Naive B cell (primary cell): ENCODE results near the gene DAGLA. TPM values are rescaled to one million over a fixed set of nuclear protein-coding genes. Genes with fewer than 3 reads are reported as not detected.
"Not testable (repeated sequence)": the region's sequence is repeated elsewhere in the genome, so short reads cannot be mapped to it uniquely, and the experiment has no call there.

Experiments
- ATAC-seq, 2 donors: fragments of 150-1000 bp; cut with Tn5 transposase; 2 replicates each; pipeline ENCODE4 v1.10.0; 2021; ENCODE audit warnings: low read depth in 2 of 2, mild to moderate bottlenecking in 2 of 2, moderate library complexity in 2 of 2
- DNase-seq: peaks from one replicate; pipeline ENCODE4 v3.0.0; 2022
- H3K27ac Mint-ChIP-seq, 6 donors: one replicate each; pipeline ENCODE4 v1.8.0; 2020 to 2022; ENCODE audit warnings: mild to moderate bottlenecking in 6 of 6, mixed read lengths in 6 of 6, moderate library complexity in 5 of 6, inconsistent platforms in 2 of 6
- H3K27me3 Mint-ChIP-seq, 3 donors: one replicate each; pipeline ENCODE4 v1.8.0; 2021 to 2022; ENCODE audit warnings: mixed read lengths in 3 of 3, mild to moderate bottlenecking in 1 of 3
- H3K36me3 Mint-ChIP-seq, 2 donors: one replicate each; pipeline ENCODE4 v1.8.0; 2020 to 2022; ENCODE audit warnings: mixed read lengths in 2 of 2, inconsistent platforms in 1 of 2, mild to moderate bottlenecking in 1 of 2
- H3K4me1 Mint-ChIP-seq, 3 donors: one replicate each; pipeline ENCODE4 v1.8.0; 2020 to 2022; ENCODE audit warnings: mixed read lengths in 3 of 3, inconsistent platforms in 1 of 3, mild to moderate bottlenecking in 1 of 3, moderate library complexity in 1 of 3
- H3K4me3 Mint-ChIP-seq, 8 donors: one replicate each; pipeline ENCODE4 v1.8.0; 2020 to 2022; ENCODE audit warnings: mild to moderate bottlenecking in 8 of 8, mixed read lengths in 8 of 8, moderate library complexity in 8 of 8, inconsistent platforms in 2 of 8
- H3K9me3 Mint-ChIP-seq, 7 donors: one replicate each; pipeline ENCODE4 v1.8.0; 2020 to 2022; ENCODE audit warnings: mixed read lengths in 7 of 7, mild to moderate bottlenecking in 5 of 7, inconsistent platforms in 2 of 7, moderate library complexity in 1 of 7
- polyA plus RNA-seq, 6 donors: library from polyadenylated mRNA; unstranded; fragments of 300-500 nt; fragmentation: Illumina TruSeq; gene quantifications; one replicate each; pipeline ENCODE4 v1.2.3, GENCODE V29; 2021; ENCODE audit warnings: low read depth in 6 of 6

The DAGLA gene
- polyA plus RNA-seq, 6 donors from 2014 or later: not detected

- H3K9me3 Mint-ChIP-seq, H3K4me1 Mint-ChIP-seq, H3K4me3 Mint-ChIP-seq, ATAC-seq, H3K27ac Mint-ChIP-seq, H3K36me3 Mint-ChIP-seq, DNase-seq: not testable (repeated sequence)
- H3K27me3 Mint-ChIP-seq: peaks cover 16 to 48% (median 34%) of the 10 kb centered on the region in 3 donors
Observed at GRCh38 chr11:61655266-61656159, 24.7 kb upstream of the DAGLA start.

DNA sequence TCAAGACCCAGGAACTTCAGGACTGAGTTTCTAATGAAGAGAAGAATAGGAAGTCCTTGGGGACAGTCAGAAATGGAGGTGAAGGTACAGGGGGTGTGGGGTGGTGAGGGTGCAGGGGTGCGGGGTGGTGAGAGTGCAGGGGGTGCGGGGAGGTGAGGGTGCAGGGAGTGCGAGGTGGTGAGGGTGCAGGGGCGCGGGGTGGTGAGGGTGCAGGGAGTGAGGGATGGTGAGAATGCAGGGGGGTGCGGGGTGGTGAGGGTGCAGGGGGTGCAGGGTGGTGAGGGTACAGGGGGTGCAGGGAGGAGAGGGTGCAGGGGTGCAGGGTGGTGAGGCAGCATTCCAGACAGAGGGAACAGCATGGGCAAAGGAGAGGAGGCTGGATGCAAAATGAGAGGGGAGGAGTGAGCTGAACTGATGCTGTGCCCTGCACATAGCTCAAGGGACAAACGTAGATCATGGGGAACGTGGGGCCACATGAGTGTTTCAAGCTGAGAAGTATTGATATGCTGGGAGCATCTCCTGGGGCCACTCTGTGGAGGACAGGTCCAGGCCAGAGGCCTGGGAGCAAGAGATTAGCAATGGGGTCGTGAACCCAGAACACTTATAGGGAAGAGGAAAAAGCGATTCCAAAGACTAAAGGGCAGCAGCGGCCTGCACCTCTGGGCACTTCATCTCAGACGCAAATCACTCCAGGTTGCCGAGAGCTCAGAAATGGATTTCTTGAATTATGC, 23.7 kb upstream of the DAGLA start:
- no peak for DNase-seq
- ATAC-seq: no peak
- Mint-ChIP-seq H3K4me3 (no peak overlapping the region), H3K36me3 (no peaks in the 10 kb centered on the region), H3K9me3 (no peaks in the 10 kb centered on the region), H3K27ac (peak overlapping the region in 1 of 6 donors; percentile 33), H3K4me1 (peaks cover 0 to 2% (median 0%) of the 10 kb centered on the region in 3 donors), H3K27me3 (peaks cover 16 to 46% (median 34%) of the 10 kb centered on the region in 3 donors)

- Mint-ChIP-seq H3K9me3 (no peaks in the 10 kb centered on the region), H3K27me3 (peaks cover 14 to 38% (median 34%) of the 10 kb centered on the region in 3 donors), H3K4me3 (no peak overlapping the region), H3K4me1 (peaks cover 0 to 2% (median 0%) of the 10 kb centered on the region in 3 donors), H3K36me3 (no peaks in the 10 kb centered on the region), H3K27ac (no peak overlapping the region)
- DNase-seq: no peak
- no peak for ATAC-seq
Observed at GRCh38 chr11:61657566-61658290, 22.5 kb upstream of the DAGLA start.

GRCh38 chr11:61659413-61660196, 20.6 kb upstream of the DAGLA start:
- no peak for DNase-seq
- no peaks in the 10 kb centered on the region for H3K36me3 Mint-ChIP-seq
- H3K27me3 Mint-ChIP-seq: peaks cover 7 to 23% (median 17%) of the 10 kb centered on the region in 3 donors
- no peaks in the 10 kb centered on the region for H3K4me1 Mint-ChIP-seq
- no peak overlapping the region for H3K27ac Mint-ChIP-seq
- H3K4me3 Mint-ChIP-seq: no peak overlapping the region
- no peaks in the 10 kb centered on the region for H3K9me3 Mint-ChIP-seq
- ATAC-seq: no peak

- DNase-seq: not testable (repeated sequence)
Observed at GRCh38 chr11:61660997-61661396, 19.2 kb upstream of the DAGLA start.

DNA sequence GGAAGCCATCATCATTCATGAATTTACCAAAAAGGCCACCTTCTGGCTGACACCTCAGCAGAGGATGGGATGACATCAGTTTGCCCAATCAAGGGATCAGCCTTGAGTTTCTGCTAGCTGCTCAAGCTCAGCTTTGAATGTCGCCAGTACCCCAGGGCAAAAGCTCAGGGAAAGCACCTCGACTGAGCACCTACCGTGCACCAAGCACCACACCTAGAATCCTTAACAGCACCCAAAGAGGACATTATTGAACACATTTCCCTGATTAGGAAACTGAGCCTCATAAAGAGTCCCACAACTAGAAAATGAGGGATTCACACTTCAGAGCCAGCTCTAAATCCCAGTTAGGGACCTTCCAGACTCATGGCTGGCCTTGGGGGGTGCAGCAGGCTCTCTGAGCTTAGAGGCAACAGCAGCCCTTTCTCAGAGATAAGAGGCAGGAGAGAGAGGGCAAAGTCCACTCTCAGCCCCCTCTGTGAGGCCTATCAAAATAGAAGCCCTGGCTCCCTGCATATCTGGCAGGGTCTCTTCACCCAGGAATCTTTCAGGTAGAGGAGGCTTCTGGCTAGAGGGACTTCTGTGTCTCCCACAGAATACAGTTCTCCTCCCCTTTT, 13.4 kb upstream of the DAGLA start:
- ATAC-seq (no peak), DNase-seq (no peak)
- Mint-ChIP-seq H3K27me3 (peaks cover 11 to 24% (median 12%) of the 10 kb centered on the region in 3 donors), H3K9me3 (peaks cover 0 to 4% (median 0%) of the 10 kb centered on the region in 7 donors), H3K36me3 (no peaks in the 10 kb centered on the region), H3K27ac (peak overlapping the region in 2 of 6 donors; percentile 75 to 83), H3K4me1 (no peaks in the 10 kb centered on the region), H3K4me3 (no peak overlapping the region)

More at GRCh38 chr11:61660997-61661396, 19.2 kb upstream of the DAGLA start:
- peak overlapping the region in 1 of 6 donors; percentile 32 for H3K27ac Mint-ChIP-seq
- not testable (repeated sequence) for H3K9me3 Mint-ChIP-seq, H3K4me1 Mint-ChIP-seq, H3K4me3 Mint-ChIP-seq, ATAC-seq, H3K36me3 Mint-ChIP-seq
- H3K27me3 Mint-ChIP-seq: peaks cover 4 to 15% (median 10%) of the 10 kb centered on the region in 3 donors

GRCh38 chr11:61667684-61668305, 12.4 kb upstream of the DAGLA start:
- ATAC-seq (no peak), DNase-seq (no peak)
- H3K27me3 Mint-ChIP-seq: peaks cover 12 to 24% (median 12%) of the 10 kb centered on the region in 3 donors
- H3K9me3 Mint-ChIP-seq: peaks cover 0 to 4% (median 0%) of the 10 kb centered on the region in 7 donors
- H3K27ac Mint-ChIP-seq: no peak overlapping the region
- no peaks in the 10 kb centered on the region for H3K4me1 Mint-ChIP-seq
- no peak overlapping the region for H3K4me3 Mint-ChIP-seq
- H3K36me3 Mint-ChIP-seq: no peaks in the 10 kb centered on the region

GRCh38 chr11:61669417-61669816, 10.8 kb upstream of the DAGLA start:
- Mint-ChIP-seq H3K4me3 (no peak overlapping the region), H3K27me3 (peaks cover 17 to 37% (median 23%) of the 10 kb centered on the region in 3 donors), H3K9me3 (peaks cover 0 to 14% (median 0%) of the 10 kb centered on the region in 7 donors), H3K36me3 (no peaks in the 10 kb centered on the region), H3K27ac (peak overlapping the region in 1 of 6 donors; percentile 77), H3K4me1 (no peaks in the 10 kb centered on the region)
- no peak for ATAC-seq
- DNase-seq: no peak

DNA sequence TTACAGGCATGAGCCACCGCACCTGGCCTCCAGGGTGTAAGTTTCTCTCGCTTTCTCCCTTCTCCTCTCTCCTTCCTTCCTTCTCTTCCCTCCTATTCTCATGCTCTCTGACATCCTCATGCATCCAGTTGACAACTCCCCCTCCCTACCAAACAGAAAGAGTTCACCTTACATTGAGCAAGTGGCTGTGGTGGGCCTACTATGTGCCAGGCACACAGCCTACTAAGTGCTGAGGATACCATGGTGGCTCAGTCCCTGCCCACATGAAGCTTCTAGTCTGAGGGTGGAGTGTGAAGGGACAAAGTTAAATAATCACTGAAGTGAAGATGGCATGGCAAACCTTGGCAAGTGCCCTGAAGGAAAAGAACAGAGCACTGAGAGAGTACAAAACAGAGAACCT, 9.6 kb upstream of the DAGLA start:
- DNase-seq (no peak), ATAC-seq (no peak)
- Mint-ChIP-seq H3K4me1 (no peaks in the 10 kb centered on the region), H3K36me3 (no peaks in the 10 kb centered on the region), H3K27me3 (peaks cover 22 to 48% (median 34%) of the 10 kb centered on the region in 3 donors), H3K9me3 (peaks cover 0 to 14% (median 0%) of the 10 kb centered on the region in 7 donors), H3K4me3 (no peak overlapping the region), H3K27ac (no peak overlapping the region)

DNA sequence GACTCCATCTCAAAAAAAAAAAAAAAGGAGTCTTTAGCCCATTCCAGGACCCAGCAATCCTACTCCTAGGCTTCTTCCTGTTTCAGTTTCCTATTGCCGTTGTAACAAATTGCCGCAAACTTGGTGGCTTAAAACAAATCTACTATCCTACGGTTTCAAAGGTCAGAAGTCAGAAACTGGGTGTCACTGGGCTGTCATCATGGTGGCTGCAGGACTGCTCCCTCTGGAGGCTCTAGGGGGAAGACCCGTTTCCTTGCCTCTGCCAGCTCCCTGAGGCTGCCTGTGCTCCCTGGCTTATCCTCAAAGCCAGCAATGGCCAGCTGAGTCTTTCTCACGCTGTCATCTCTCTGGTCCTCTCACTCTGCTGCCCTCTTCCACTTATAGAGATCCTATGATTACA, 8.7 kb upstream of the DAGLA start:
- ATAC-seq: no peak
- Mint-ChIP-seq H3K9me3 (peaks cover 0 to 14% (median 0%) of the 10 kb centered on the region in 7 donors), H3K27me3 (peaks cover 22 to 57% (median 43%) of the 10 kb centered on the region in 3 donors)

DNA sequence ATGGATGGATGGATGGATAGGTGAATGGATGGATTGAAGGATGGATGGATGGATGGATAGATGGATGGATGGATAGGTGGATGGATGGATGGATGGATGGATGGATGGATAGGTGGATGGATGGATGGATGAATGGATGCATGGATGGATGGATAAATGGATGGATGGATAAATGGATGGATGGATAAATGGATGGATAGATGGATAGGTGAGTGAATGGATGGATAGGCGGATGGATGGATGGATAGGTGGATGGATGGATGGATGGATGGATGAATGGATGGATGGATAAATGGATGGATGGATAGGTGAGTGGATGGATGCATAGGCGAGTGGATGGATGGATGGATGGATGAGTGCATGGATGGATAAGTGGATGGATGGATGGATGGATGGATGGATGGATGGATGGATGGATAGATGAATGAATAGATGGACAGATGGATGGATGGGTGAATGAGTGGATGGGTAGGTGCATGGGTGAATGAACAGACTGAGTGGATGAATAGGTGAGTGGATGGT, 6.2 kb upstream of the DAGLA start:
- H3K4me1 Mint-ChIP-seq, DNase-seq, H3K36me3 Mint-ChIP-seq, H3K27ac Mint-ChIP-seq, ATAC-seq: not testable (repeated sequence)
- Mint-ChIP-seq H3K27me3 (peaks cover 27 to 70% (median 57%) of the 10 kb centered on the region in 3 donors), H3K4me3 (peak overlapping the region in 2 of 8 donors; percentile 42 to 61), H3K9me3 (peaks cover 0 to 14% (median 2%) of the 10 kb centered on the region in 7 donors)

More for the DNA sequence above, 8.7 kb upstream of the DAGLA start:
- peak overlapping the region in 1 of 8 donors; percentile 15 for H3K4me3 Mint-ChIP-seq
- no peak overlapping the region for H3K27ac Mint-ChIP-seq
- no peaks in the 10 kb centered on the region for H3K36me3 Mint-ChIP-seq
- H3K4me1 Mint-ChIP-seq: no peaks in the 10 kb centered on the region
- DNase-seq: no peak
